ENCODE measurements around the gene CYTH3.
A peak's percentile ranks its signal among the peaks of the same experiment; 100 is the strongest.
"Not testable (repeated sequence)": the region's sequence is repeated elsewhere in the genome, so short reads cannot be mapped to it uniquely, and the experiment has no call there.

The CYTH3 gene, protein sequence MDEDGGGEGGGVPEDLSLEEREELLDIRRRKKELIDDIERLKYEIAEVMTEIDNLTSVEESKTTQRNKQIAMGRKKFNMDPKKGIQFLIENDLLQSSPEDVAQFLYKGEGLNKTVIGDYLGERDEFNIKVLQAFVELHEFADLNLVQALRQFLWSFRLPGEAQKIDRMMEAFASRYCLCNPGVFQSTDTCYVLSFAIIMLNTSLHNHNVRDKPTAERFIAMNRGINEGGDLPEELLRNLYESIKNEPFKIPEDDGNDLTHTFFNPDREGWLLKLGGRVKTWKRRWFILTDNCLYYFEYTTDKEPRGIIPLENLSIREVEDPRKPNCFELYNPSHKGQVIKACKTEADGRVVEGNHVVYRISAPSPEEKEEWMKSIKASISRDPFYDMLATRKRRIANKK

DNA sequence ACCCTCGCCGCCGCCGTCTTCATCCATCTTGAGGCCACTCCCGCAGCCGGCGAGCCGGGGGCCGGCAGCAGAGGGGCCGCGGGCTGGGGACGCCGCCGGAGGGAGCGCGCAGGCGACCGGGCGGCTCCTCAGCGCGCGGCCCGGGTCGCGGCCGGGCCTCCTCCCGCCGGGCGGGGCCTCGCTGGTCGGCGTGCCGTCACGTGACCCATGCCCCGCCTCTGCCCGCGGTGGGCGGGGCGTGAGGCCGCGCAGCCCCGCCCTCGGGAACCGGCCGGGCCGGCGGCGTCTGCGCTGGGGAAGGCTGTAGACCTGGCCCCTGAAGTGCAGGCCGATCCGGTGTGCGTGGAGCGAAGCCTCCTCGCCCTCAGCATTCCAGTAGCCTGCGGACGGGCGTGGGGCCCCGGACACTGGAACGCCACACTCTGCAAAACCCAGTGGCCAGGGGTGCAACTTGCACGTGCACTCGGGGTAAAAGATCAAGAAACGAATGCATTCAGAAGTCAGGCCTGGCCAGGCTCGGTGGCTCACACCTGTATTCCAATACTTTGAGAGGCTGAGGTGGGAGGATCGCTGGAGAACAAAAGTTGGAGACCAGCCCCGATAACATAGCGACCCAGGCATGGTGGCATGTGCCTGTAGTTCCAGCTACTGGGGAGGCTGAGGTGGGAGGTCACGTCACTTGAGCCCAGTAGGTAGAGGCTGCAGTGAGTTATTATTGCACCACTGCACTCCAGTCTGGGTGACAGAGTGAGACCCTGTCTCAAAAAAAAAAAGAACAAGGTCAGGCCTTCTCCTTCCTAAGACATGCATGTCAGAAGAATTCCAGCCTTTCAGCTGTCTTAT, at the start of gene CYTH3:
TSS of gene CYTH3 (minus strand) at position 144 of the 843 bp plus-strand sequence. CDS start at position 27, 117 bp downstream.
- peak; percentile 88 for DNase-seq

DNA sequence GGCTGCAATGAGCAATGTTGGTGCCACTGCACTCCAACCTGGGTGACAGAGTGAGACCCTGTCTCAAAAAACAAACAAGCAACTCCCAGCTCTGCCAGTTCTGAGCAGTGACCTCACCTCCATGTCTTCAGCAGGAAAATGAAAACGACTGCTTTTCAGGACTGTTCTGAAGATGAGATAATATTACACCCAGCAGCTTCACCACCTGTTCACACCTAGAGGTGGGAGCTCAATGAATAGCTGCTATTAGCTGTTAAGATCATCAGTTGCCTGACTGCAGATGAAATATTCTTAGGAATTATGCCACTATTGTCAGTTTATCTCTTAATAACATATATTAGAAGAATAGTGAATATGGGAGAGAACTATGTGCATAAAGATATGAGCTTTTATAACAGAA, 48.4 kb upstream of the CYTH3 start:
- DNase-seq: no peak

DNA sequence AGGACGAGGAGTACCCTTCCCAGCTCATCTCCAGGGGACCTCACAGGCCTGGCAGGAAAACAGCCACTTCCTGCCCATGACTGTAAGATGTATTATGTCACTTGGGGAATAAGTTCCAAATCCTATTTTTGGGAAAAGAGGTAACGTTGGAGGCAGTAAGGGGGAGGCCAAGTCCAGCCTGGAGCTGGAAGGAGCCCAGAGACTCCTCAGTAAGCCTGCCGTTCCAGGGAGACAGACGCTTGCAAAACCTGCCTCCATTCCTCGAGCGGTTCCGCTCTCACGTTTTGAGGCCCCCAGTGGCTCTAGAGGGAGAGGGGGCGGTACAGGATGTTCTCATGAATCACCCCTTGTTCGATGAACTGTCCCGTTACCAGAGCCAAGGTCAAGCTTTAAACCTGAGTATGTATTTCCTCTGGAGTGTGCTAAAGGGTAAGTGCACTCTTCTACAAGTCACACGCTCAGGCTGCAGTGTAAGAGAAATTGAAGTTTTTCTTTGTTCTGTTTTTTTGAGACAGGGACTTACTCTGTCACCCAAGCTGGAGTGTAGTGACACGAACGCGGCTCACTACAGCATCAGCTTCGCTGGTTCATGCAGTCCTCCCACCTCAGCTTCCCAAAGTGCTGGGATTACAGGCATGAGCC, 45.5 kb upstream of the CYTH3 start:
- no peak for DNase-seq

DNA sequence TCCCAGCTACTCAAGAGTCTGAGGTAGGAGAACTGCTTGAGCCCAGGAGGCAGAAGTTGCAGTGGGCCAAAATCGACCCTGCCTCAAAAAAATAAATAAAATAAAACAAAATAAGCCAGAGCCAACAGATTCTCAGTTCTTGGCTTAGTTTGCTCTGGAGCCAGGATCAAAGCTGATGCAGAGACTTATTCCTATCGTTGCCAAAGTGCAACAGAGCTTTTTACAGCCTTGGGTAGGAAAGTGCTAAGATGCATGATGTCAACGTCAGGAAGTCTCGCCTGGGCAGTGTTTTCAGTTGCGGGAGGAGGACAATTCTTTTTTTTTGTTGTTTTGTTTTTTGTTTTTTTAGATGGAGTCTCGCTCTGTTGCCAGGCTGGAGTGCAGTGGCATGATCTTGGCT, 43.8 kb upstream of the CYTH3 start:
- no peak for DNase-seq

DNA sequence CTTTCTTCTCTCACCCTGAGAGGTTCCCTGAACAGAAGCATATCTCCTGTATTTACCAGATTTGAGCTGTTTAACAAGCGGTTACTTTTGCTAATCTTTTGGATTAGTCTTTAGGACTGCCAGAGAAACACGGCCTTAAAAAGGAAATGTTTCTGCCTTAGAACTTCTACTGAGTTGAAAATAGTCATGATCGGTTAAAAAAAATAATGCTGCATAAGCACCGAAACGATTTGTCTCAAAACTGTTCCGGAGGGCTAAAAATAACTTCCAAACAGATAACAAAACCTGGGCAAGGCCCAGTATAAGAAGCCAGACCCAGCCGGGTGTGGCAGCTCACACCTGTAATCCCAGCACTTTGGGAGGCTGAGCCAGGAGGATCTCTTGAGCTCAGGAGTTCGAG, 43.3 kb upstream of the CYTH3 start:
- no peak for DNase-seq

DNA sequence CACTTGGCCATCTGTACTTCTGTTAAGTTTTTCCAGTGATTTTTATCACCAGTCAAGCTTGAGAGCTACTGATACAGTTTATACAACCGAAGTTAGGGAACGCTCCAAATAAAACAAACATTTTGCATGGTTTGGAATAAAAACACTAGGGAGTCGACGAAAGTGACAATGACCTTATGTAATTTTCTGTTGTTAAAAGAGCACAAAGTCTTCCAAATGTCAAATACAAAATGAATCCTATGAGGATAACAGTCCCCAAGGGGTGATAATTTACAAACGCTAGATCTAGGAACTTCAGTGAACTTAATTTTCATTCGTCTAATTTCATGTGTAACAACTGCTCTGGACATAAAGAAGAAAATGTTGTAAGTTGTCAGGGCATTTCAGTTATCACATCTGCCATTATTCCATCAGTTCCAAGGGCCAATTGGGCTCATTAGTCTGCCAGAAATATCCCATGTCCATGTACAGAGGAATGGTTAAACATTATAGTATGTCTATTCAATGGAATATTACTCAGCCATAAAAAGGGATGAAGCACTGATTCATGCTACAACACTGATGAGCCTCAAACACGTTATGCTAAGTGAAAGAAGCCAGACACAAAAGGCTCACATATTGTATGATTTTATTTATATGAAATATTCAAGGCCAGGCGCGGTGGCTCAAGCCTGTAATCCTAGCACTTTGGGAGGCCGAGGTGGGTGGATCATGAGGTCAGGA, 38.0 kb upstream of the CYTH3 start:
- DNase-seq: no peak

DNA sequence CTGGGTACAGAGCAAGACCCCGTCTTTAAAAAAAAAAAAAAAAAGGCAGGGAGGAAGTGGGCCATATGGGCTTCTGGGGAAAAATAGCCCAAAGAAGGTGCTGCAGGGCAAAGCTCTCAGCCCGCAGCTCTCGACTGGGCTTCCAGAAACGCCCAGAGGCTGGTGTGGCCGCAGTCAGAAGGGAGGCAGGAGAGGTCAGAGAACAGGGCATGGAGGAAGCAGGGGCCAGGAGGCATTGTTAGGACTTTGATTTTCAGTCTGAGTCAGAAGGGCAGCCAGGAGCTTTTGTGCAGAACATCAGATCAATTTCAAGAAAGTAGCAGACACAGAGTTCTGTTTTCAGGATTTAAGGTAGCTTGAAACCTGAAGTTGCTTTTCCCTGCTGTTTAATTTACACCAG, 35.3 kb upstream of the CYTH3 start:
- no peak for DNase-seq

DNA sequence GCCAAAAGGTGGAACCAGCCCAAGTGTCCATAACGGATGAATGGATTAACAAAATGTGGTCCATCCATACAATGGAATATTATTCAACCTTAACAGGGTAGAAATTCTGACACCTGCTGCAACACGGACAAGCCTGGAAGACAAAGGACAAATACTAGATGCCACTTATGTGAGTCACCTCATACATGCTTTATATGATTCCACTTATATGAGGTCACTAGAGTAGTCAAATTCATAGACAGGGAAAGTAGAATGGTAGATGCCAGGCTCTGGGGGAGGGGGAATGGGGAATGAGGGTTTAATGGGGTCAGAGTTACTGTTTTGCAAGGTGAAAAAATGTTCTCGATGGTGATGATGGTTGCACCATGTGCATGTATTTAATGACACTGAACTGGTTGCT, 34.0 kb upstream of the CYTH3 start:
- no peak for DNase-seq

DNA sequence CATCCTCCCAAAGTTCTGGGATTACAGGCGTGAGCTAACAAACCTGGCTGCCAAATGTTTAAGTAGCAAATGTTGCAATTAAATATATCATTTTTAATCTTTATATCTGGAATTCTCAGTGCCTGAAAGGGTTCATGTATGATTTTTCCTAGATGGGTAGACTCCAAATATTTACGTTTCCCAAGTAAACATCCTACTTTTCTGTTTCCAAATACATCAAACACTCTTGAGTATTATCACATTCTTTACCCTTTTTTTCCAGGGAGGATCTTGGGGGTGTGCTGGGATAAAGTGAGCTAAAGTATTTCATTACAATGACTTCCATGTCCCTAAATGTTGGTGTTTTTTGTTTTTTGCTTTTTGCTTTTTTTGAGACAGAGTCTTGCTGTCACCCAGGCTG, 32.9 kb upstream of the CYTH3 start:
- no peak for DNase-seq

DNA sequence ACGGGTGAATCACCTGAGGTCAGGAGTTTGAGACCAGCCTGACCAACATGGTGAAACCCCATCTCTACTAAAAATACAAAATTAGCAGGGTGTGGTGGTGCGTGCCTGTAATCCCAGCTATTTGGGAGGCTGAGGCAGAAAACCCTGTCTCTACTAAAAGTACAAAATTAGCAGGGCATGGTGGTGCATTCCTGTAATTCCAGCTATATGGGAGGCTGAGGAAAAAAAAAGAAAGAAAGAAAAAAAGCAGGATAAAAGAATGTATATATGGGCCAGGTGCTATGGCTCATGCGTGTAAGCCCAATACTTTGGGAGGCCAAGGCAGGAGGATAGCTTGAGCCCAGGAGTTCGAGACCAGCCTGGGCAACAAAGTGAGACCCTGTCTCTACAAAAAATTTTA, 29.0 kb upstream of the CYTH3 start:
- not testable (repeated sequence) for DNase-seq

DNA sequence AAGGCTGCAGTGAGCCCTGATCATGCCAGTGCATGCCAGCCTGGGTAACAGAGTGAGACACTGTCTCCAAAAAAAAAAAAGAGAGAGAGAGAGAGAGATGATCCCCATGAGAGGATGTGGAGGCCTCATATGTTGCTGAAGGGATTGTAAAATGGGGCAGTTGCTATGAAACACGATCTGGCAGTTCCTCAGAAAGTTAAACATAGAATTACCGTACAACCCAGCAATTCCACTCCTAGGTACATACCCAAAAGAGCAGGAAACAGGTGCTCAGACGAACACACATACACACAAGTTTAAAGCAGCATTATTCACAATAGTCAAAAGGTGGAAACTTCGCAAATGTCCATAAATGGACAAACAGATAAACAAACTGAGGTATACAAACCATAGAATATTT, 27.4 kb upstream of the CYTH3 start:
- no peak for DNase-seq

DNA sequence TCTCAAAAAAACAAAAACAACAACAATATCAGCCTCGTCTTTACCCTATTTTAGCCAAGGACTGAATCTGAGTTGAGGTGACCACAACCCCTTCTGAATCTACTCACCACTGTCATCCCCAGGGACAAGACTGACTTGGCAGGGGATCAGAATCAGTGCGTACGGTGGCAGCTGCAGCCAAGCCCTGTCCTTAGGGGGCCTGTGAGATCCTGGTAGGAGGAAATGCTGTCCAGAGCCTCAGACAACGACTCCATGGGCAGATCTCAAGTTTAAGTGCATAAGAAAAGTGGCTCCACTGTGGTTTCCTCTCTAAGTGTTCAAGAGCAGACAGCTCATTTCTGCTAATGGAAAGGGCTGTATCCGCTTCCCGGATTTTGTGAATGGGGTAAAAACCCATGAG, 22.4 kb upstream of the CYTH3 start:
- DNase-seq: no peak

DNA sequence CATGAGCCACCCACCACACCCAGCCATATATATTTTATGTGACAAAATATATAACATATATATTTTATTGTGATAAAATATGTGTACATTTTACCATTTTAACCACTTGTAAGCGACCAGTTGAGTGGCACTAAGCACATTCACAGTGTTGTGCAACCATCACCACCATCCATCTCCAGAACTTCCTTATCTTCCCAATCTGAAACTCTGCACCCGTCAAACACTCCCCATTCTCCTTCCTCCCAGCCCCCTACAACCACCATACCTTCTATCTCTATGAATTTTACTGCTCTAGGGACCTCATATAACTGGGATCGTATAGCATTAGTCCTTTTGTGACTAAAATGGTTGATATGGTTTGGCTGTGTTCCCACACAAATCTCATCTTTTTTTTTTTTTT, 20.8 kb upstream of the CYTH3 start:
- DNase-seq: no peak

DNA sequence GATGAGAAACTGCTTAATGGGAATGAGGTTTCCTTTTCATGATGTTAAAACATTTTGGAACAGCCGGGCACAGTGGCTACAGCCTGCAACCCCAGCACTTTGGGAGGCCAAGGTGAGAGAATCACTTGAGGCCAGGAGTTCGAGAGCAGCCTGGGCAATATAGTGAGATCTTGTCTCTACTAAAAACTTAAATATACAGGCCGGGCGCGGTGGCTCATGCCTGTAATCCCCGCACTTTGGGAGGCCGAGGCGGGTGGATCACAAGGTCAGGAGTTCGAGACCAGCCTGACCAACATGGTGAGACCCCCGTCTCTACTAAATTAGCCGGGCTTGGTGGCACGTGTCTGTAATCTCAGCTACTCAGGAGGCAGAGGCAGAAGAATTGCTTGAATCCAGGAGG, 19.5 kb upstream of the CYTH3 start:
- not testable (repeated sequence) for DNase-seq

DNA sequence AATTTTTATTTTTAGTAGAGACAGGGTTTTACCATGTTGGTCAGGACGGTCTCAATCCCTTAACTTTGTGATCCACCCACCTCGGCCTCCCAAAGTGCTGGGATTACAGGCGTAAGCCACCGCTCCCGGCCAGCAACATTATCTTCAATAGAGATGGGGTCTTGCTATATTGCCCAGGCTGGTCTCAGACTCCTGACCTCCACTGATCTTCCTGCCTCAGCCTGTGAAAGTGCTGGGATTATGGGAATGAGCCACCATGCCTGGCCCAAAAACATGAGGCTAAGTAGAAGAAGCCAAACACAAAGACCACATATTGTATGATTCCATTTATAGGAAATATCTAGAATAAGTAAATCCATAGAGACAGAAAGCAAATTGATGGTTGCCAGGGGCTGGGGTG, 19.1 kb upstream of the CYTH3 start:
- no peak for DNase-seq

DNA sequence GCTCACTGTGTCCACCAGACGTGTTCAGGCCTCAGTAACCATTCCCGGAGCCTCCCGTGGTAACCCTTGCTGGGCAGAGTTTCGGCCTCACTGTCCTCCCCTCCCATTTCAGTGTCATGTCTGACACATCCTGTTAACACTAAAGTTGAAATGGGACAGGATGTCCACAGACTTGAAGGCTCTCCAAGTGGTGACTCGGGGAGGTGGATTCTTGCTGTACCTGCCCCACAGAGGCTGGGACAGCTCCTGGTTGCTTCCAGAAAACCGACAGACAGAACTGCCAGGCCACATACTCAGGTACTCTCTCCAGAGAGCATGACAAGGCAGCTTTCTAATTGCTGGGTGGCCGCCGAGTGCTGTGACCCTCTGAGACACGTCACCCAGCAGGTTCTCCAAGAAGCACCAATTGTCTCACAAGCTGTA, 17.9 kb upstream of the CYTH3 start:
- no peak for DNase-seq

DNA sequence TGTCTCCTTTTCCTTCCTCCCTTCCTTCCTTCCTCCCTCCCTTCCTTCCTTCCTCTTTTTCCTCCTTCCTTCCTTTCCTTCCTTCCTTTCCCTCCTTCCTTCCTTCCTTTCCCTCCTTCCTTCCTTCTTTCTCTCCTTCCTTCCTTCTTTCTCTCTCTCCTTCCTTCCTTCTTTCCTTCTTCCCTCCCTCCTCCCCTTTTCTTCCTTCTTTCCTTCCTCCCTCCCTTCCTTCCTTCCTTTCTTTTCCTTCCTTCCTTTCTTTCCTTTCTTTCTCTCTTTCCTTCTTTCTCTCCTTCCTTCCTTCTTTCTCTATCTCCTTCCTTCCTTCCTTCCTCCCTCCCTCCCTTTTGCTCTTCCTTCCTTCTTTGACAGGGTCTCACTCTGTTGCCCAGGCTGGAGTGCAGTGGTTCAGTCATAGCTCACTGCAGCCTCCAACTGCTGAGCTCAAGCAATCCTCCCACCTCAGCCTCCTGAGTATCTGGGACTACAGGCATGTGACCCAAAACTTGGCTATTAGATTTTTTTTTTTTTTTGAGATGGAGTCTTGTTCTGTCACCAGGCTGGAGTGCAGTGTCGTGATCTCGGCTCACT, 15.9 kb upstream of the CYTH3 start:
- DNase-seq: no peak

DNA sequence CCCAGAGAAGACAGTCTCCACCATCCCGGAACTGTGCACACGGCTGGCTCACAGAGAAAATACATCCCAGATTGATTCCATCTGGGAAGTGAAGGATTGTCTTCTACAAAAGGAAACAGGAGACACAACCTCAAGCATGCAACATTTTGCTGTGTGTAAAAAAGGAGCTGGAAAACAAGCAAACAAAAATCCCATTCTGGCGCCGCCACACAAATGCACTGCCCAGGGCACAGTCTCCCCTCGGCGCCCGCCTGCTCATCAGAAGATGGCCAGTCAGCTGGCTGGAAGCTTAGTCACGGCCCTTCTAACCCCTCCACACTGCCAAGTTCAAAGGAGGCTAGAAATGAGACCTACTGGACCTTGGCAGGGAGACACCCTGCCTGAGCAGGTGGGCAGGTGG, 14.1 kb upstream of the CYTH3 start:
- no peak for DNase-seq

DNA sequence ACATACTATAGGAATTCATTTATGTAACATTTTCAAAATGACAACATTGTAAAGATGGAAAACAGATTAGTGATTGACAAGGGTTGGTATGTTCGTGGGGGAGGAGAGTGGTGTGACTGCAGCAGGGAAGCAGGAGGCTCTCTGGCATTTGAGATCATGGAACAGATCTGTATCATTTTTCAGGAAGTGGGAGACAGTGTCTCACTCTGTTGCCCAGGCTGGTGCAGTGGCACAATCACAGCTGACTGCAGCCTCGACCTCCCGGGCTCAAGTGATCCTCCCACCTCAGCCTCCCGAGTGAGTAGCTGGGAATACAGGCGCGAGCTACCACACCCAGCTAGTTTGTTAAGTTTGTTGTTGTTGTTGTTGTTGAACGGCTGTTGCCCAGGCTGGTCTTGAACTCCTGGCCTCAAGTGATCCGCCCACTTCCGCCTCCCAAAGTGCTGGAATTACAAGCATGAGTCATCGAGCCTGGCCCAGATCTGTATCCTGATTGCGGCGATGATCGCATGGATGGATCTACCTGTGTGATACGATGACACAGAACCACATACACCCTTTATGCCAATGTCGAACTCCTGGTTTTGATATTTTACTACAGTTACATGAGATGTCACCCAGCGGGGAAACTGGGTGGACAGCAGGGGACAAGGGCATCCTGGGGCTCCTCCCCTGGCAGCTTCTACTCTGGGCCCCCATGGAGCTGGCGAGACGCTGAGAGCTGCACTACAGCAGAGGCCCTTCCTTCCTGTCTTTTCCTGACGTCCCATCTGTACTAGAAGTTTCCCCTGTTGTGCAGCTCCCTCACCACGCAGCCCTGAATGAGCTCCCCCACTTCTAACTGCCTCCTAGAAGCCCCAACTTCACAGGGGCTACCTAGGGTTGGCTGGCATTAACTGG, 12.3 kb upstream of the CYTH3 start:
- DNase-seq: no peak

DNA sequence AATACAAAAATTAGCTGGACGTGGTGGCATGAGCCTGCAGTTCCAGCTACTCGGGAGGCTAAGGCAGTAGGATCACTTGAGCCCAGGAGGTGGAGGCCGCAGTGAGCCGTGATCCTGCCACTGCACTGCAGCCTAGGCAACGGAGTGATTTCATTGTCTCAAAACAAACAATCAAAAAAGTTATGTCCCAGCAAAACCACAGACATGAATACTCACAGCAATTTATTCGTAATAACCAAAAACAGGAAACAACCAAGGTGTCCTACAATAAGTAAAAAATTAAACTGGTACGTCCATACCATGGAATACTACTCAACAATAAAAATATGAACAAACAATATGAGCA, 11.6 kb upstream of the CYTH3 start:
- no peak for DNase-seq

DNA sequence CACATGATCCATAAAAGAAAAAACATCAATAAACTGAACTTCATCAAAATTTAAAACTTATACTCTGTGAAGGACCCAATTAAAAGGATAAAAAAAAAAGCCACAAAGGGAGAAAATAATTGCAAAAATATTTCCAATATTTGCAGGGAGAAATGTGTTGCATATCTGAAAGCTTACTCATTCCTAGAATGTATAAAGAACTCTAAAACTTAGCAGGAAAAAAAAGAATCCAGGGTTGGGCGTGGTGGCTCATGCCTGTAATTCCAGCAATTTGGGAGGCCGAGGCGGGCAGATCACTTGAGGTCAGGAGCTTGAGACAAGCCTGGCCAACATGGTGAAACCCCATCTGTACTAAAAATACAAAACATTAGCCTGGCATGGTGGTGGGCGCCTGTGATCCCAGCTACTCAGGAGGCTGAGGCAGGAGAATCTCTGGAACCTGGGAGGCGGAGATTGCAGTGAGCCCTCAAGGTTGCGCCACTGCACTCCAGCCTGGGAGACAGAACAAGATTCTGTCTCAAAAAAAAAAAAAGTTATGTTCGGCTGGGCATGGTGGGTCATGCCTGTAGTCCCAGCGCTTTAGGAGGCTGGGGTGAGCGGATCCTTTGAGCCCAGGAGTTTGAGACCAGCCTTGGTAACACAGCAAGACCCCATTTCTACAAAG, 11.1 kb upstream of the CYTH3 start:
- not testable (repeated sequence) for DNase-seq

Measured in activated CD4-positive, CD25-positive, alpha-beta regulatory T cell treated with anti-CD3 and anti-CD28 coated beads, Interleukin-2, amount 50 U/mL, for 72 hours (primary cell).